SK-N-SH (cell line): ENCODE measurements around the gene HS6ST3. TPM values are rescaled to one million over a fixed set of nuclear protein-coding genes. Genes with fewer than 3 reads are reported as not detected.

Experiments
- CTCF ChIA-PET: fragments of 300-600, 350-600 bp; formaldehyde crosslinking; extraction: SDS; loops from one replicate; lab custom pipeline; 2021; lab: Yijun Ruan, JAX
- POLR2A ChIA-PET: fragments of 350-600 bp; sonication (Branson Sonifier 250); formaldehyde crosslinking; extraction: SDS; loops from one replicate; lab custom pipeline; 2020; ENCODE audit warnings: antibody characterized with exemption, inconsistent platforms; lab: Yijun Ruan, JAX
- DNase-seq: peaks from one replicate; pipeline ENCODE4 v3.0.0; 2012
- H2AFZ ChIP-seq: fragments of 200-600 bp; sonication (generic); 2 replicates; pipeline ENCODE4 v1.8.1; 2016; ENCODE audit warnings: antibody characterized with exemption, mild to moderate bottlenecking, low read depth
- H3F3A ChIP-seq: fragments of 200-600 bp; sonication (generic); replicated peaks from 2 replicates; pipeline ENCODE3; 2016; ENCODE audit warnings: antibody characterized with exemption, mild to moderate bottlenecking; ENCODE audit not compliant: insufficient read depth
- H3K27ac ChIP-seq, 2 experiments: fragments of 200-500 bp in 1 of 2; fragments of 200-600 bp in 1 of 2; sonication (Bioruptor generic) in 1 of 2; sonication (generic), shearing (Covaris generic) in 1 of 2; 2 replicates each; pipeline versions ENCODE4 v1.5.1 to v1.6.1; 2014 to 2016; ENCODE audit warnings: low read depth in 2 of 2, inconsistent platforms in 1 of 2, low read length in 1 of 2, mild to moderate bottlenecking in 1 of 2, mixed read lengths in 1 of 2
- H3K27me3 ChIP-seq: fragments of 200-600 bp; sonication (generic), shearing (Covaris generic); 2 replicates; pipeline ENCODE4 v1.6.1; 2016; ENCODE audit warnings: mixed run types; ENCODE audit not compliant: insufficient read depth
- H3K36me3 ChIP-seq, 2 experiments: fragments of 200-500 bp in 1 of 2; fragments of 200-600 bp in 1 of 2; sonication (Bioruptor generic) in 1 of 2; sonication (generic) in 1 of 2; replicated peaks in 1 of 2; 2 replicates each; pipeline versions ENCODE3 to v1.5.1; 2014 to 2016; ENCODE audit warnings: low read length in 1 of 2, mild to moderate bottlenecking in 1 of 2; ENCODE audit not compliant: insufficient read depth in 2 of 2, control insufficient read depth in 1 of 2
- H3K4me1 ChIP-seq, 2 experiments: fragments of 200-500 bp in 1 of 2; fragments of 200-600 bp in 1 of 2; sonication (Bioruptor generic) in 1 of 2; sonication (generic), shearing (Covaris generic) in 1 of 2; 2 replicates each; pipeline versions ENCODE4 v1.5.1 to v1.6.1; 2014 to 2016; ENCODE audit warnings: low read depth in 1 of 2, low read length in 1 of 2, mixed run types in 1 of 2; ENCODE audit not compliant: insufficient read depth in 2 of 2, control insufficient read depth in 1 of 2
- H3K4me2 ChIP-seq: fragments of 200-600 bp; sonication (generic), shearing (Covaris generic); 2 replicates; pipeline ENCODE4 v1.6.1; 2017; ENCODE audit warnings: mixed run types
- H3K4me3 ChIP-seq, 2 experiments: fragments of 200-500 bp in 1 of 2; fragments of 200-600 bp in 1 of 2; sonication (Bioruptor generic) in 1 of 2; sonication (generic), shearing (Covaris generic) in 1 of 2; 2 replicates each; pipeline versions ENCODE4 v1.5.1 to v1.8.1; 2014 to 2016; ENCODE audit warnings: low read depth in 2 of 2, inconsistent platforms in 1 of 2, low read length in 1 of 2, mild to moderate bottlenecking in 1 of 2, mixed read lengths in 1 of 2, moderate library complexity in 1 of 2
- H3K79me2 ChIP-seq: fragments of 200-600 bp; sonication (generic); 2 replicates; pipeline ENCODE4 v1.8.1; 2017; ENCODE audit warnings: mild to moderate bottlenecking; ENCODE audit not compliant: insufficient read depth
- H3K9ac ChIP-seq: fragments of 200-600 bp; sonication (generic); 2 replicates; pipeline ENCODE4 v1.6.1; 2017; ENCODE audit warnings: mixed run types
- H3K9me2 ChIP-seq: fragments of 200-600 bp; sonication (generic); 2 replicates; pipeline ENCODE4 v1.6.1; 2017; ENCODE audit warnings: mixed run types
- H3K9me3 ChIP-seq: fragments of 200-600 bp; sonication (generic); 2 replicates; pipeline ENCODE4 v1.6.1; 2017; ENCODE audit warnings: mixed run types, mild to moderate bottlenecking, moderate library complexity
- H4K20me1 ChIP-seq: fragments of 200-600 bp; sonication (generic); 2 replicates; pipeline ENCODE4 v1.6.1; 2017; ENCODE audit warnings: mild to moderate bottlenecking, mixed run types; ENCODE audit not compliant: insufficient read depth
- CHD2 ChIP-seq: fragments of 150-350 bp; IDR thresholded peaks from 2 replicates; pipeline ENCODE4 v1.6.1; 2018; ENCODE audit warnings: low read length; ENCODE audit not compliant: partially characterized antibody
- ELF1 ChIP-seq: IDR thresholded peaks from 2 replicates; pipeline ENCODE4 v1.4.0; 2012
- EP300 ChIP-seq, 2 experiments: IDR thresholded peaks; 2 replicates each; pipeline versions ENCODE4 v1.4.0 to v1.6.1; 2012; ENCODE audit warnings: borderline replicate concordance in 1 of 2, low read depth in 1 of 2, low read length in 1 of 2
- EZH2phosphoT487 ChIP-seq: fragments of 200-600 bp; sonication (generic); IDR thresholded peaks from 2 replicates; pipeline ENCODE4 v1.6.1; 2017; ENCODE audit warnings: low read depth, mixed run types, mild to moderate bottlenecking, antibody characterized with exemption, moderate library complexity, borderline replicate concordance
- FOXM1 ChIP-seq: IDR thresholded peaks from 2 replicates; pipeline ENCODE4 v1.4.0; 2012; ENCODE audit warnings: low read depth, mild to moderate bottlenecking
- GABPA ChIP-seq: IDR thresholded peaks from 2 replicates; pipeline ENCODE4 v1.4.0; 2012; ENCODE audit warnings: low read depth, mild to moderate bottlenecking
- GATA2 ChIP-seq: sonication (generic); formaldehyde crosslinking; IDR thresholded peaks from 2 replicates; pipeline ENCODE4 v1.5.0; 2020; ENCODE audit warnings: mild to moderate bottlenecking, missing genetic modification reagents
- JUND ChIP-seq: IDR thresholded peaks from 2 replicates; pipeline ENCODE4 v1.4.0; 2012
- MEF2A ChIP-seq: IDR thresholded peaks from 2 replicates; pipeline ENCODE4 v1.4.0; 2012; ENCODE audit warnings: low read depth, borderline replicate concordance
- RAD21 ChIP-seq: IDR thresholded peaks from 2 replicates; pipeline ENCODE4 v1.6.1; 2012; ENCODE audit warnings: mild to moderate bottlenecking, low read length
- RFX5 ChIP-seq: IDR thresholded peaks from 2 replicates; pipeline ENCODE4 v1.6.1; 2012; ENCODE audit warnings: mild to moderate bottlenecking, improper control_type of control experiment, low read length
- SIN3A ChIP-seq: IDR thresholded peaks from 2 replicates; pipeline ENCODE4 v1.6.1; 2012; ENCODE audit warnings: low read depth, mild to moderate bottlenecking, low read length, moderate library complexity, borderline replicate concordance
- TCF12 ChIP-seq: IDR thresholded peaks from 2 replicates; pipeline ENCODE4 v1.4.0; 2012
- TEAD4 ChIP-seq: IDR thresholded peaks from 2 replicates; pipeline ENCODE4 v1.4.0; 2012; ENCODE audit warnings: mild to moderate bottlenecking, borderline replicate concordance; ENCODE audit not compliant: insufficient read depth
- WGBS: methylation state at CpG from one replicate; pipeline ENCODE4 v1.1.6; 2017; ENCODE audit warnings: low lambda C conversion rate; 5-methylcytosine and 5-hydroxymethylcytosine counted together
- polyA plus RNA-seq, 3 experiments: library from polyadenylated mRNA; depleted of rRNA; stranded (reverse); fragments of >200 nt; gene quantifications; 2 replicates each; pipeline ENCODE4 v1.2.3, GENCODE V29; 2012
- TF ChIP-seq, protein P1 (sequence below): IDR thresholded peaks from 2 replicates; pipeline ENCODE4 v1.4.0; 2012; ENCODE audit warnings: low read depth, borderline replicate concordance
- TF ChIP-seq, protein P2 (sequence below): fragments of 200-600 bp; sonication (generic); IDR thresholded peaks from 2 replicates; pipeline ENCODE4 v1.6.1; 2017; ENCODE audit warnings: antibody characterized with exemption, mild to moderate bottlenecking, moderate library complexity
- TF ChIP-seq, protein P3 (sequence below): IDR thresholded peaks from 2 replicates; pipeline ENCODE4 v1.4.0; 2012; ENCODE audit warnings: low read depth, borderline replicate concordance
- TF ChIP-seq, protein P4 (sequence below): IDR thresholded peaks from 2 replicates; pipeline ENCODE4 v1.6.1; 2012; ENCODE audit warnings: mild to moderate bottlenecking, low read depth, low read length, moderate library complexity

HS6ST3 gene
- polyA plus RNA-seq, 1 of the 3 experiments (the other 2 are of a cell fraction), result under 0.01 TPM

DNA sequence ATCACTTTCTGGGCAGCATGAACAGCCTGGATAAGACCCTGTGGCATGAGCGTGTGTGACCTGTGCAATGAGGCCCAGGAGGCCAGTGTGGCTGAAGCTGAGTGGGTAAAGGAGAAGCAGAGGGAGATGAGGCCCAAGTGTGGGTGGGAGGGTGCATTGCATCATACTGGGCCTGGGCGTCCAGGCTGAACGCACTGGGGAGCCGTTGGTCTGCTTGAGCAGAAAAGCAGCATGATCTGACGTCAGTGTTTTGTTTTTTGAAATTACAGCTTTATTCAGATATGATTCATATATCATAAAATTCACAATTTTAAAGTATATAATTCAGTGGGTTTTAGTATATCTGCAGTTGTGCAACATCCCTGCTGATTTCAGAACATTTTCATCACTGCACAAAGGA, 409.7 kb downstream of the HS6ST3 start (continued):
- TF ChIP-seq TCF12, result no peak

DNA sequence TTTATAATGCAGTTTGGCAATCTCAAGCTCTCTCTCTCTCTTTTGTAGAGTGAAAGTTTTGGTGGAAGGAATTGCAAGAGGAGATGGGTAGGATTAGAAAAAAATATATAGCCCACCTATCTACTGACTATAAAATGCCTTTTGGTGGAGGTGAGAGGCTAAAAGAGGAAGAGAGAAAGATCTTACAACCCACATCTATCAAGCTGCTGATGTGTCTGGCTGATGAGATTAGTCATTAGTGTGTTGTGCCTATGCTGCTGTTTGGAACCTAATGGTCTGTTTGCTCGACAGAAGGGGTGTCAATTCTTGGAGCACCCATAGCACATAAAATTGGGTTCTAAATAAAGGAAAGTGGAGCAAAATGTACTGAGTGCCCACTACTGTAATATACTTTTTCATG, 411.0 kb downstream of the HS6ST3 start:
- TF ChIP-seq SIN3A (no peak), EP300 (IDR thresholded peaks at IDR 0.05; ENCODE audit: borderline replicate concordance in 1 of 2, low read depth in 1 of 2, low read length in 1 of 2) (no peak), FOXM1 (no peak), RFX5 (no peak), GABPA (no peak), TEAD4 (no peak), GATA2 (CRISPR knock-in tag) (no peak), MEF2A (no peak), CHD2 (no peak), ELF1 (no peak), JUND (no peak)
- TF ChIP-seq, protein P1, sequence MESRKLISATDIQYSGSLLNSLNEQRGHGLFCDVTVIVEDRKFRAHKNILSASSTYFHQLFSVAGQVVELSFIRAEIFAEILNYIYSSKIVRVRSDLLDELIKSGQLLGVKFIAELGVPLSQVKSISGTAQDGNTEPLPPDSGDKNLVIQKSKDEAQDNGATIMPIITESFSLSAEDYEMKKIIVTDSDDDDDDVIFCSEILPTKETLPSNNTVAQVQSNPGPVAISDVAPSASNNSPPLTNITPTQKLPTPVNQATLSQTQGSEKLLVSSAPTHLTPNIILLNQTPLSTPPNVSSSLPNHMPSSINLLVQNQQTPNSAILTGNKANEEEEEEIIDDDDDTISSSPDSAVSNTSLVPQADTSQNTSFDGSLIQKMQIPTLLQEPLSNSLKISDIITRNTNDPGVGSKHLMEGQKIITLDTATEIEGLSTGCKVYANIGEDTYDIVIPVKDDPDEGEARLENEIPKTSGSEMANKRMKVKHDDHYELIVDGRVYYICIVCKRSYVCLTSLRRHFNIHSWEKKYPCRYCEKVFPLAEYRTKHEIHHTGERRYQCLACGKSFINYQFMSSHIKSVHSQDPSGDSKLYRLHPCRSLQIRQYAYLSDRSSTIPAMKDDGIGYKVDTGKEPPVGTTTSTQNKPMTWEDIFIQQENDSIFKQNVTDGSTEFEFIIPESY, result no peak
- TF ChIP-seq, protein P2, sequence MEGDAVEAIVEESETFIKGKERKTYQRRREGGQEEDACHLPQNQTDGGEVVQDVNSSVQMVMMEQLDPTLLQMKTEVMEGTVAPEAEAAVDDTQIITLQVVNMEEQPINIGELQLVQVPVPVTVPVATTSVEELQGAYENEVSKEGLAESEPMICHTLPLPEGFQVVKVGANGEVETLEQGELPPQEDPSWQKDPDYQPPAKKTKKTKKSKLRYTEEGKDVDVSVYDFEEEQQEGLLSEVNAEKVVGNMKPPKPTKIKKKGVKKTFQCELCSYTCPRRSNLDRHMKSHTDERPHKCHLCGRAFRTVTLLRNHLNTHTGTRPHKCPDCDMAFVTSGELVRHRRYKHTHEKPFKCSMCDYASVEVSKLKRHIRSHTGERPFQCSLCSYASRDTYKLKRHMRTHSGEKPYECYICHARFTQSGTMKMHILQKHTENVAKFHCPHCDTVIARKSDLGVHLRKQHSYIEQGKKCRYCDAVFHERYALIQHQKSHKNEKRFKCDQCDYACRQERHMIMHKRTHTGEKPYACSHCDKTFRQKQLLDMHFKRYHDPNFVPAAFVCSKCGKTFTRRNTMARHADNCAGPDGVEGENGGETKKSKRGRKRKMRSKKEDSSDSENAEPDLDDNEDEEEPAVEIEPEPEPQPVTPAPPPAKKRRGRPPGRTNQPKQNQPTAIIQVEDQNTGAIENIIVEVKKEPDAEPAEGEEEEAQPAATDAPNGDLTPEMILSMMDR, result no peak
- DNase-seq, result no peak
- ChIA-PET CTCF (no interaction called here), POLR2A (no interaction called here)
- Histone ChIP-seq H4K20me1 (no peaks in the 10 kb centered on the region), H3K4me3 (no peak overlapping the region), H3F3A (no peaks in the 10 kb centered on the region), H3K4me2 (no peak overlapping the region), H3K79me2 (no peaks in the 10 kb centered on the region), H3K9ac (no peak overlapping the region), H3K9me3 (no peaks in the 10 kb centered on the region), H3K9me2 (no peaks in the 10 kb centered on the region), H3K4me1 (no peaks in the 10 kb centered on the region), H3K27ac (no peak overlapping the region), H3K36me3 (no peaks in the 10 kb centered on the region), H3K27me3 (no peaks in the 10 kb centered on the region), H2AFZ (no peak overlapping the region)
- WGBS, result 7% methylated on average over 1 of the region's 1 CpG

DNA sequence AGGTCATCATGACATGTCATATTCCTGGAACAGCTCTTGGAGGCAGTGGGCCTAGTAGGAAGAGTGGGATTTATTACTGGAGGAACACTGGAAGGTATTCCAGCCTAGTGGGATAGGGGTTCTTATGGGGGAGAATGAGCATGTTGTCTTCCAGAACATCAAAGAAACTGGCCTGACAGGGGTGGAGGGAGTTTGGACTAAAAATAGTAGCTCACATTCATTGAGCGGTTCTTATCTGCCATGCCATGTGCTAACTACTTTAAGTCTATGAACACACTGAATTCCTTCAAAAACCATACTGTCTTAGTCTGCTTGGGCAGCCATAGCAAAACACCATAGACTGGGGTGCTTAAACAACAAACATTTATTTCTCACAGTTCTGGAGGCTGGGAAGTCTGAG, 413.6 kb downstream of the HS6ST3 start:
- DNase-seq, result no peak
- Histone ChIP-seq H3K4me2 (no peak overlapping the region), H3K4me3 (no peak overlapping the region), H3K9me3 (no peaks in the 10 kb centered on the region), H3K27me3 (no peaks in the 10 kb centered on the region), H4K20me1 (no peaks in the 10 kb centered on the region), H3K27ac (no peak overlapping the region), H3K79me2 (no peaks in the 10 kb centered on the region), H2AFZ (no peak overlapping the region), H3F3A (no peaks in the 10 kb centered on the region), H3K4me1 (no peaks in the 10 kb centered on the region), H3K9ac (no peak overlapping the region), H3K36me3 (no peaks in the 10 kb centered on the region), H3K9me2 (no peaks in the 10 kb centered on the region)
- ChIA-PET CTCF (interaction anchor here (1.8 kb wide), 1 partner anchor 12 kb away, joined by 5 read pairs; no protein-coding TSS in a partner anchor), POLR2A (no interaction called here)
- WGBS, result 54% methylated on average over 1 of the region's 1 CpG
- TF ChIP-seq ELF1 (no peak), EZH2phosphoT487 (no peak), RAD21 (no peak), GABPA (no peak), TCF12 (no peak), TEAD4 (no peak)
- TF ChIP-seq, protein P3, sequence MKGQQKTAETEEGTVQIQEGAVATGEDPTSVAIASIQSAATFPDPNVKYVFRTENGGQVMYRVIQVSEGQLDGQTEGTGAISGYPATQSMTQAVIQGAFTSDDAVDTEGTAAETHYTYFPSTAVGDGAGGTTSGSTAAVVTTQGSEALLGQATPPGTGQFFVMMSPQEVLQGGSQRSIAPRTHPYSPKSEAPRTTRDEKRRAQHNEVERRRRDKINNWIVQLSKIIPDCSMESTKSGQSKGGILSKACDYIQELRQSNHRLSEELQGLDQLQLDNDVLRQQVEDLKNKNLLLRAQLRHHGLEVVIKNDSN, result no peak
- TF ChIP-seq, protein P4, sequence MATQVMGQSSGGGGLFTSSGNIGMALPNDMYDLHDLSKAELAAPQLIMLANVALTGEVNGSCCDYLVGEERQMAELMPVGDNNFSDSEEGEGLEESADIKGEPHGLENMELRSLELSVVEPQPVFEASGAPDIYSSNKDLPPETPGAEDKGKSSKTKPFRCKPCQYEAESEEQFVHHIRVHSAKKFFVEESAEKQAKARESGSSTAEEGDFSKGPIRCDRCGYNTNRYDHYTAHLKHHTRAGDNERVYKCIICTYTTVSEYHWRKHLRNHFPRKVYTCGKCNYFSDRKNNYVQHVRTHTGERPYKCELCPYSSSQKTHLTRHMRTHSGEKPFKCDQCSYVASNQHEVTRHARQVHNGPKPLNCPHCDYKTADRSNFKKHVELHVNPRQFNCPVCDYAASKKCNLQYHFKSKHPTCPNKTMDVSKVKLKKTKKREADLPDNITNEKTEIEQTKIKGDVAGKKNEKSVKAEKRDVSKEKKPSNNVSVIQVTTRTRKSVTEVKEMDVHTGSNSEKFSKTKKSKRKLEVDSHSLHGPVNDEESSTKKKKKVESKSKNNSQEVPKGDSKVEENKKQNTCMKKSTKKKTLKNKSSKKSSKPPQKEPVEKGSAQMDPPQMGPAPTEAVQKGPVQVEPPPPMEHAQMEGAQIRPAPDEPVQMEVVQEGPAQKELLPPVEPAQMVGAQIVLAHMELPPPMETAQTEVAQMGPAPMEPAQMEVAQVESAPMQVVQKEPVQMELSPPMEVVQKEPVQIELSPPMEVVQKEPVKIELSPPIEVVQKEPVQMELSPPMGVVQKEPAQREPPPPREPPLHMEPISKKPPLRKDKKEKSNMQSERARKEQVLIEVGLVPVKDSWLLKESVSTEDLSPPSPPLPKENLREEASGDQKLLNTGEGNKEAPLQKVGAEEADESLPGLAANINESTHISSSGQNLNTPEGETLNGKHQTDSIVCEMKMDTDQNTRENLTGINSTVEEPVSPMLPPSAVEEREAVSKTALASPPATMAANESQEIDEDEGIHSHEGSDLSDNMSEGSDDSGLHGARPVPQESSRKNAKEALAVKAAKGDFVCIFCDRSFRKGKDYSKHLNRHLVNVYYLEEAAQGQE, result no peak
